Type B pancreatic cell (in vitro differentiated cells): ENCODE measurements around the gene FICD. TPM values are rescaled to one million over a fixed set of nuclear protein-coding genes. Genes with fewer than 3 reads are reported as not detected.

Experiments
- DNase-seq: peaks from one replicate; pipeline ENCODE4 v3.0.0; 2021; ENCODE audit warnings: mixed read lengths; ENCODE audit not compliant: unreplicated experiment; ENCODE audit errors: extremely low spot score
- H3K27ac Mint-ChIP-seq: 2 replicates; pipeline ENCODE4 v1.8.0; 2021; ENCODE audit warnings: mild to moderate bottlenecking, mixed read lengths
- H3K27me3 Mint-ChIP-seq: 2 replicates; pipeline ENCODE4 v1.8.0; 2021; ENCODE audit warnings: mixed read lengths
- H3K36me3 Mint-ChIP-seq: 2 replicates; pipeline ENCODE4 v1.8.0; 2021; ENCODE audit warnings: mixed read lengths
- H3K4me1 Mint-ChIP-seq: one replicate; pipeline ENCODE4 v1.8.0; 2021; ENCODE audit warnings: mixed read lengths; ENCODE audit not compliant: unreplicated experiment
- H3K4me3 Mint-ChIP-seq: 2 replicates; pipeline ENCODE4 v1.8.0; 2021; ENCODE audit warnings: mild to moderate bottlenecking, mixed read lengths
- H3K9me3 Mint-ChIP-seq: 2 replicates; pipeline ENCODE4 v1.8.0; 2021; ENCODE audit warnings: mixed read lengths
- CTCF ChIP-seq: fragments of 200-600 bp; sonication (generic); conservative IDR thresholded peaks from 2 replicates; pipeline ENCODE4 v1.5.0; 2021; ENCODE audit warnings: antibody characterized with exemption, mild to moderate bottlenecking
- total RNA-seq: library from RNA; stranded (reverse); gene quantifications from 2 replicates; pipeline ENCODE4 v1.2.1, GENCODE V29; 2021; ENCODE audit warnings: low replicate concordance

The FICD gene
- total RNA-seq, 1 donor from 2014 or later = 4.9 TPM

- H3K4me1 Mint-ChIP-seq = no peaks in the 10 kb centered on the region
Measured at GRCh38 chr12:108495054-108495453, 20.0 kb upstream of the FICD start.

GRCh38 chr12:108495823-108496579 lies 19.1 kb upstream of the FICD start:
- H3K9me3 Mint-ChIP-seq = no peaks in the 10 kb centered on the region
- peaks cover 49% of the 10 kb centered on the region for H3K27me3 Mint-ChIP-seq
- H3K4me3 Mint-ChIP-seq = no peak overlapping the region
- no peak for DNase-seq
- no peak for TF ChIP-seq CTCF
- H3K36me3 Mint-ChIP-seq = no peaks in the 10 kb centered on the region
- H3K27ac Mint-ChIP-seq = no peak overlapping the region
- H3K4me1 Mint-ChIP-seq = no peaks in the 10 kb centered on the region

More at GRCh38 chr12:108495054-108495453, 20.0 kb upstream of the FICD start:
- H3K27me3 Mint-ChIP-seq = peaks cover 52% of the 10 kb centered on the region
- no peak overlapping the region for H3K27ac Mint-ChIP-seq
- H3K9me3 Mint-ChIP-seq = no peaks in the 10 kb centered on the region
- TF ChIP-seq CTCF = peak; percentile 77
- H3K4me3 Mint-ChIP-seq = no peak overlapping the region
- DNase-seq = no peak
- no peaks in the 10 kb centered on the region for H3K36me3 Mint-ChIP-seq

GRCh38 chr12:108498136-108498535 lies 16.9 kb upstream of the FICD start:
- DNase-seq = no peak
- Mint-ChIP-seq H3K27me3 (peaks cover 37% of the 10 kb centered on the region), H3K36me3 (no peaks in the 10 kb centered on the region), H3K27ac (no peak overlapping the region), H3K4me1 (no peaks in the 10 kb centered on the region), H3K4me3 (no peak overlapping the region), H3K9me3 (peaks cover 4% of the 10 kb centered on the region)
- no peak for TF ChIP-seq CTCF

GRCh38 chr12:108502922-108503321 lies 12.2 kb upstream of the FICD start:
- no peaks in the 10 kb centered on the region for H3K36me3 Mint-ChIP-seq
- no peaks in the 10 kb centered on the region for H3K4me1 Mint-ChIP-seq
- no peak overlapping the region for H3K27ac Mint-ChIP-seq
- peaks cover 36% of the 10 kb centered on the region for H3K27me3 Mint-ChIP-seq
- no peak for TF ChIP-seq CTCF
- peaks cover 6% of the 10 kb centered on the region for H3K9me3 Mint-ChIP-seq
- DNase-seq = no peak
- H3K4me3 Mint-ChIP-seq = no peak overlapping the region

GRCh38 chr12:108505129-108505528 lies 9.9 kb upstream of the FICD start:
- Mint-ChIP-seq H3K27me3 (peaks cover 28% of the 10 kb centered on the region), H3K4me1 (no peaks in the 10 kb centered on the region), H3K27ac (no peak overlapping the region), H3K9me3 (peaks cover 6% of the 10 kb centered on the region), H3K4me3 (no peak overlapping the region), H3K36me3 (no peaks in the 10 kb centered on the region)
- no peak for TF ChIP-seq CTCF
- no peak for DNase-seq
